Measurements from ENCODE around the gene CD244. TPM values are rescaled to one million over a fixed set of nuclear protein-coding genes. Genes with fewer than 3 reads are reported as not detected.

The CD244 gene
- total RNA-seq, 5 donors from 2014 or later (not counting 1 experiment from before 2014, with no cell fraction given) = 1.1 to 12.4 (median 2.9) TPM

DNA sequence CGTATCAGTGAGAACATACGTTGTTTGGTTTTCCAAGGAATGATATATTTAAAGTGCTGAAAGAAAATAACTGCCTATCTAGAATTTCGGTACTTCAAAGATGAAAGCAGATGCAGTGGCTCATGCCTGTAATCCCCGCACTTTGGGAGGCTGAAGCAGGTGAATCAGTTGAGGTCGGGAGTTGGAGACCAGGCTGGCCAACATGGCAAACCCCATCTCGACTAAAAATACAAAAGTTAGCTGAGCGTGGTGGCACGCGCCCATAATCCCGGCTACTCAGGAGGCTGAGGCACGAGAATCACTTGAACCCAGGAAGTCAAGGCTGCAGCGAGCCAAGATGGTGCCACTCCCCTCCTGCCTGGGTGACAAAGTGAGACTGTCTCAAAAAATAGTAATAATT is 16.4 kb downstream of the CD244 start:
- CTCF ChIA-PET = no interaction called here
- peaks cover 0 to 1% of the 10 kb centered on the region in 2 donors for H3K27me3 Mint-ChIP-seq
- H3K27me3 ChIP-seq (replicated peaks in 1 of 2; ENCODE audit: control insufficient read depth in 2 of 2, extremely low read depth in 1 of 2, insufficient read depth in 2 of 2, low read length in 1 of 2) = peaks cover 0 to 3% of the 10 kb centered on the region in 2 experiments

DNA sequence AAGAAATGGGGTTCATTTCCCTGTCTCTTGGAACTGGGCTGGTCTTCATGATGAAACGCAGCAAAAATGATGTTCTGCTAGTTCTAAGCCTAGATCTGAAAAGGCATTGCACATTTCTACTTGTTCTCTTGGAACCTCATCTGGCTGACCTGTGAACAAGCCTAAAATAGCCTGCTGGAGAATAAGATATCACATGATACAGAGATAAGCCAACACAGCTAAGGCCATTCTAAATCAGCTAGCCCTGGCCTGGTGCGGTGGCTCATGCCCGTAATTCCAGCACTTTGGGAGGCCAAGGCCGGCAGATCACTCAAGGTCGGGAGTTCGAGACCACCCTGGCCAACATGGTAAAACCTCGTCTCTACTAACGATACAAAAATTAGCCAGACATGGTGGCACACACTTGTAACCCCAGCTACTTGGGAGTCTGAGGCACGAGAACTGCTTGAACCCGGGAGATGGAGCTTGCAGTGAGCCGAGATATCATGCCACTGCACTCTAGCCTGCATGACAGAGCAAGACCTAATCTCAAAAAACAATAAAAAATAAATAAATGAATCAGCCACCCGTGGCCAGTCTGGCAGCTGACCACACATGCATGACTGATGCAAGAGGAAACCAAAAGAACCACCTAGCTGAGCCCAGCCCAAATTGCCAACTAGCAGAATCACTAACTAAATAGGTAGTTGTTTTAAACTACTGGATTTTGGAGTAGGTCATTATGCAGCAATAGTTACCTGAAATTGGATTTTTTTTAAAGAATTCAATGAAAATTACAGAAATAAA is 18.0 kb downstream of the CD244 start:
- peaks cover 0 to 1% of the 10 kb centered on the region in 2 donors for H3K27me3 Mint-ChIP-seq
- 100% methylated on average over 11 of the region's 12 CpGs for WGBS (ENCODE audit: insufficient coverage)
- peaks cover 0 to 6% of the 10 kb centered on the region in 2 donors for H3K36me3 ChIP-seq (ENCODE audit: control insufficient read depth in 2 of 2, extremely low read depth in 1 of 2, insufficient read depth in 1 of 2, low read length in 1 of 2)
- ChIA-PET CTCF (interaction anchor here in 1 of 2 donors (1.4 kb wide), 1 partner anchor 10 kb away, joined by 6 read pairs; no protein-coding TSS in a partner anchor), POLR2A (interaction anchor here in 1 of 2 donors (0.6 kb wide), 1 partner anchor 161 kb away, joined by 3 read pairs; no protein-coding TSS in a partner anchor)
- DNase-seq (no peak), ATAC-seq (replicated peaks in 1 of 4) (no peak)
- peaks cover 3 to 26% of the 10 kb centered on the region in 2 experiments for H3K4me1 ChIP-seq (ENCODE audit: control insufficient read depth in 1 of 2, extremely low read depth in 1 of 2, insufficient read depth in 2 of 2, low read length in 2 of 2)
- H3K4me1 Mint-ChIP-seq = peaks cover 20 to 38% (median 25%) of the 10 kb centered on the region in 3 donors
- H3K9me3 Mint-ChIP-seq = peaks cover 0 to 3% (median 0%) of the 10 kb centered on the region in 3 donors
- no peak overlapping the region for H3K27ac ChIP-seq (ENCODE audit: low read length)
- H3K4me3 Mint-ChIP-seq = no peak overlapping the region
- H3K9me3 ChIP-seq = no peaks in the 10 kb centered on the region
- no peak overlapping the region for H3K27ac Mint-ChIP-seq
- peaks cover 0 to 3% of the 10 kb centered on the region in 2 experiments for H3K27me3 ChIP-seq (replicated peaks in 1 of 2; ENCODE audit: control insufficient read depth in 2 of 2, extremely low read depth in 1 of 2, insufficient read depth in 2 of 2, low read length in 1 of 2)
- H3K4me3 ChIP-seq (ENCODE audit: control insufficient read depth in 1 of 2, extremely low read depth in 1 of 2, low read length in 1 of 2) = no peak overlapping the region
- H3K36me3 Mint-ChIP-seq = no peaks in the 10 kb centered on the region

More for the DNA sequence above, 16.4 kb downstream of the CD244 start:
- peaks cover 15 to 33% (median 19%) of the 10 kb centered on the region in 3 donors for H3K4me1 Mint-ChIP-seq
- POLR2A ChIA-PET = no interaction called here
- Histone ChIP-seq H3K4me3 (ENCODE audit: control insufficient read depth in 1 of 2, extremely low read depth in 1 of 2, low read length in 1 of 2) (no peak overlapping the region), H3K27ac (ENCODE audit: low read length) (no peak overlapping the region), H3K36me3 (ENCODE audit: control insufficient read depth in 2 of 2, extremely low read depth in 1 of 2, insufficient read depth in 1 of 2, low read length in 1 of 2) (peaks cover 0 to under 1% of the 10 kb centered on the region in 2 donors), H3K9me3 (no peaks in the 10 kb centered on the region), H3K4me1 (ENCODE audit: control insufficient read depth in 1 of 2, extremely low read depth in 1 of 2, insufficient read depth in 2 of 2, low read length in 2 of 2) (peaks cover 3 to 18% of the 10 kb centered on the region in 2 experiments)
- ATAC-seq (replicated peaks in 1 of 4) (no peak), DNase-seq (no peak)
- peaks cover 0 to 3% (median 0%) of the 10 kb centered on the region in 3 donors for H3K9me3 Mint-ChIP-seq
- H3K27ac Mint-ChIP-seq = no peak overlapping the region
- H3K4me3 Mint-ChIP-seq = no peak overlapping the region
- no peaks in the 10 kb centered on the region for H3K36me3 Mint-ChIP-seq
- WGBS (ENCODE audit: insufficient coverage) = 94% methylated on average over 8 of the region's 12 CpGs

DNA sequence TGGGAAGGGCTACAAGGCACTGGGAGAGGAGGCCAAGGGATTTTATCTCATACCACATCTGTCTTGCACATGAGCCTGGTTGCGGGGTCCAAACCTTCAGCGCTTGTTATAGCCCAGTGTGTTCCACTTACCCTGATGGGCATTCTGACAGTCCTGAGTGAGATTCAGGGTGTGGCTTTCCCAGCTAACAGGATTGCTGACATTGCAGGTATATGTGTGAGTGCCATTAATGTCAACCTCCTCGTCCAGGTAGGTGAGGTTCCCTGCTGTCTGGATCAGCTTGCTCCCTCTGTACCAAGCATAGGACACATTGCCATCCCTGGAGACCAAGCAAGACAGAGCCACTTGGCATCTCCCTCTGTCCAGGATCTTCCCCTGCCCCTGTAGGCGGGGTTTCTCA is 21.6 kb downstream of the CD244 start:
- no peaks in the 10 kb centered on the region for H3K36me3 Mint-ChIP-seq
- peaks cover 54 to 66% (median 55%) of the 10 kb centered on the region in 3 donors for H3K4me1 Mint-ChIP-seq
- POLR2A ChIA-PET = no interaction called here
- no peak overlapping the region for H3K27ac ChIP-seq (ENCODE audit: low read length)
- WGBS (ENCODE audit: insufficient coverage) = 100% methylated on average over 3 of the region's 4 CpGs
- no peaks in the 10 kb centered on the region for H3K9me3 ChIP-seq
- DNase-seq (no peak), ATAC-seq (replicated peaks in 1 of 4) (no peak)
- H3K27ac Mint-ChIP-seq = no peak overlapping the region
- H3K4me3 Mint-ChIP-seq = no peak overlapping the region
- H3K36me3 ChIP-seq (ENCODE audit: control insufficient read depth in 2 of 2, extremely low read depth in 1 of 2, insufficient read depth in 1 of 2, low read length in 1 of 2) = peaks cover 0 to 6% of the 10 kb centered on the region in 2 donors
- CTCF ChIA-PET = interaction anchor here in 1 of 2 donors (1.0 kb wide), 2 partner anchors 36 to 222 kb away, joined by 3 to 4 read pairs; no protein-coding TSS in a partner anchor
- no peaks in the 10 kb centered on the region for H3K27me3 ChIP-seq (replicated peaks in 1 of 2; ENCODE audit: control insufficient read depth in 2 of 2, extremely low read depth in 1 of 2, insufficient read depth in 2 of 2, low read length in 1 of 2)
- no peak overlapping the region for H3K4me3 ChIP-seq (ENCODE audit: control insufficient read depth in 1 of 2, extremely low read depth in 1 of 2, low read length in 1 of 2)
- H3K4me1 ChIP-seq (ENCODE audit: control insufficient read depth in 1 of 2, extremely low read depth in 1 of 2, insufficient read depth in 2 of 2, low read length in 2 of 2) = peaks cover 32 to 56% of the 10 kb centered on the region in 2 experiments
- peaks cover 0 to 1% of the 10 kb centered on the region in 2 donors for H3K27me3 Mint-ChIP-seq
- H3K9me3 Mint-ChIP-seq = no peaks in the 10 kb centered on the region

DNA sequence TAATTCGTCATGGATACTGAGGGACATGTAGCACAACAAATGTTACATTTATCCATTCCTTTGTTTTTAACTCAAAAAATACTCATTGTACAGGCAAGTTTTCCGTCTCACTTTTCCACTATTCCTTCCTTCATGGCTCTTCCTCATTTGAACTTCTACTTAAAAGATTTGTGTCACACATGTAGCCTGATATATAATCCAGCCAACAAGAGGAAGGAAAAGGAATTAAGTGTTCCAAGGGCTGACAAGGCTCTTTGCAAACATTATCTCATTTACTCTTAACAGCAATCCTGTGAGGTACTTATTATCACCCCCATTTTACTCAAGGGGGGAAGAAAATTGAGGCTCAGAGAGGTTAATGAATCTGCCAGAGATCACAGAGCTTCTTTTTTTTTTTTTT is 22.9 kb downstream of the CD244 start:
- H3K27ac ChIP-seq (ENCODE audit: low read length) = no peak overlapping the region
- Mint-ChIP-seq H3K4me1 (peaks cover 65 to 71% (median 66%) of the 10 kb centered on the region in 3 donors), H3K9me3 (no peaks in the 10 kb centered on the region), H3K27me3 (no peaks in the 10 kb centered on the region), H3K36me3 (no peaks in the 10 kb centered on the region), H3K4me3 (peak overlapping the region in 1 of 3 donors; percentile 52), H3K27ac (peak overlapping the region; percentile 62 to 96)
- peaks cover 42 to 65% of the 10 kb centered on the region in 2 experiments for H3K4me1 ChIP-seq (ENCODE audit: control insufficient read depth in 1 of 2, extremely low read depth in 1 of 2, insufficient read depth in 2 of 2, low read length in 2 of 2)
- DNase-seq = no peak
- peaks cover 0 to 6% of the 10 kb centered on the region in 2 donors for H3K36me3 ChIP-seq (ENCODE audit: control insufficient read depth in 2 of 2, extremely low read depth in 1 of 2, insufficient read depth in 1 of 2, low read length in 1 of 2)
- ChIA-PET CTCF (interaction anchor here (0.5 to 7.2 kb wide), 7 partner anchors 37 to 221 kb away, joined by 3 to 73 read pairs (median 3); partner anchors contain the start of gene ITLN2 (in 1 of the 2)), POLR2A (interaction anchor here in 1 of 2 donors (0.6 kb wide), 1 partner anchor 478 kb away, joined by 3 read pairs; no protein-coding TSS in a partner anchor)
- no peaks in the 10 kb centered on the region for H3K9me3 ChIP-seq
- H3K4me3 ChIP-seq (ENCODE audit: control insufficient read depth in 1 of 2, extremely low read depth in 1 of 2, low read length in 1 of 2) = no peak overlapping the region
- ATAC-seq (replicated peaks in 1 of 4) = no peak
- 100% methylated on average over 1 of the region's 2 CpGs for WGBS (ENCODE audit: insufficient coverage)
- H3K27me3 ChIP-seq (replicated peaks in 1 of 2; ENCODE audit: control insufficient read depth in 2 of 2, extremely low read depth in 1 of 2, insufficient read depth in 2 of 2, low read length in 1 of 2) = no peaks in the 10 kb centered on the region

DNA sequence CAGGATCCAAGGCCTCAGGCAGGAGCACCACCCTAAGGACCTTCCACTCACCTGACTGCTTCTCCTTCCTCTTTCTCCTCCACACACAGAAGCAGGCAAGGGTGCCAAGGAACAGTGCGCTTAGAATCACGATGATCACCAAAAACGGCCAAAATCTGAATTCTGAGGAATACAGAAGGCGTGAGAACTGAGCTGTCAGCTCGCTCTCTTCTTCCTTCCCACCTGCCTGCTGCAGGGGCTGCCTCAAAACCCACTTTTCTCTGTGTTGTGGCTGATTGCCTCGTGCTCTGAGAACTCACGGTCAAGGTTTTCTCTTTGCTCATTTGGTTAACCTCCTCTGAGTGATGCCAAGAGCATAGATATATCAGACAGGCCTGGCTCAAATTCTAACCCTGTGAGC is 23.8 kb downstream of the CD244 start:
- DNase-seq = peak in 3 of 35 experiments; percentile 22 to 50 (median 29)
- H3K36me3 Mint-ChIP-seq = no peaks in the 10 kb centered on the region
- WGBS (ENCODE audit: insufficient coverage) = 25% methylated on average over 4 of the region's 7 CpGs
- no peaks in the 10 kb centered on the region for H3K9me3 Mint-ChIP-seq
- peak overlapping the region in 1 of 2 donors; percentile 19 for H3K4me3 ChIP-seq (ENCODE audit: control insufficient read depth in 1 of 2, extremely low read depth in 1 of 2, low read length in 1 of 2)
- peaks cover 0 to 8% of the 10 kb centered on the region in 2 donors for H3K36me3 ChIP-seq (ENCODE audit: control insufficient read depth in 2 of 2, extremely low read depth in 1 of 2, insufficient read depth in 1 of 2, low read length in 1 of 2)
- H3K27ac Mint-ChIP-seq = peak overlapping the region; percentile 94 to 96
- H3K4me1 ChIP-seq (ENCODE audit: control insufficient read depth in 1 of 2, extremely low read depth in 1 of 2, insufficient read depth in 2 of 2, low read length in 2 of 2) = peaks cover 46 to 69% of the 10 kb centered on the region in 2 experiments
- peak overlapping the region; percentile 88 for H3K27ac ChIP-seq (ENCODE audit: low read length)
- no peaks in the 10 kb centered on the region for H3K27me3 Mint-ChIP-seq
- H3K9me3 ChIP-seq = no peaks in the 10 kb centered on the region
- CTCF ChIA-PET = interaction anchor here (0.5 to 7.2 kb wide), 7 partner anchors 38 to 259 kb away, joined by 3 to 73 read pairs (median 4); partner anchors contain the start of genes ITLN2 (in 2 of the 2) and KLHDC9 (in 1 of the 2)
- peaks cover 70 to 78% (median 74%) of the 10 kb centered on the region in 3 donors for H3K4me1 Mint-ChIP-seq
- POLR2A ChIA-PET = no interaction called here
- H3K27me3 ChIP-seq (replicated peaks in 1 of 2; ENCODE audit: control insufficient read depth in 2 of 2, extremely low read depth in 1 of 2, insufficient read depth in 2 of 2, low read length in 1 of 2) = no peaks in the 10 kb centered on the region
- no peak for ATAC-seq (replicated peaks in 1 of 4)
- peak overlapping the region; percentile 47 to 72 (median 47) for H3K4me3 Mint-ChIP-seq

Measured in T-cell (primary cell).